HepG2 (cell line): Measurements from ENCODE around the gene STK11. TPM values are rescaled to one million over a fixed set of nuclear protein-coding genes. Genes with fewer than 3 reads are reported as not detected.

Source experiments
- ATAC-seq: fragments of 200-7000 bp; cut with Tn5 transposase; 3 replicates; pipeline ENCODE4 v1.9.1; 2020; ENCODE audit warnings: mild to moderate bottlenecking, moderate library complexity
- BruUV-seq: library from RNA; stranded (reverse); fragments of 400-500 nt; replicated peaks from 2 replicates; lab custom pipeline; 2021; lab: Mats Ljungman, UMichigan
- CTCF ChIA-PET: fragments of 300-600 bp; formaldehyde crosslinking; extraction: SDS; loops from one replicate; lab custom pipeline; 2021; ENCODE audit warnings: low total read pairs, inconsistent platforms, low intra/inter-chr PET ratio; lab: Yijun Ruan, JAX
- POLR2A ChIA-PET: fragments of 350-600 bp; sonication (Branson Sonifier 250); formaldehyde crosslinking; loops from one replicate; lab custom pipeline; 2020; ENCODE audit warnings: antibody characterized with exemption, inconsistent platforms; lab: Yijun Ruan, JAX
- DNase-seq: peaks from one replicate; pipeline ENCODE4 v3.0.0-alpha.2; 2015; ENCODE audit warnings: low spot score
- FAIRE-seq: peaks from 3 replicates; lab custom pipeline; 2011; peaks lifted over from hg19 to GRCh38; lab: Jason Lieb, UNC
- H2AFZ ChIP-seq: one replicate; pipeline ENCODE4 v1.6.1; 2011; ENCODE audit warnings: low read length, inconsistent platforms
- H3K27ac ChIP-seq: fragments of 300-600 bp; 3 replicates; pipeline ENCODE4 v1.8.0; 2011; ENCODE audit warnings: mixed run types, mild to moderate bottlenecking, mixed read lengths, low read length, inconsistent platforms; ENCODE audit not compliant: insufficient read depth; ENCODE audit errors: extremely low read length
- H3K27me3 ChIP-seq, 2 experiments: fragments of 200-600 bp in 1 of 2; 2 replicates in 1 of 2; 3 replicates in 1 of 2; pipeline versions ENCODE4 v1.6.0 to v1.8.0; 2011; ENCODE audit warnings: low read length in 2 of 2, mild to moderate bottlenecking in 2 of 2, moderate library complexity in 2 of 2, inconsistent platforms in 1 of 2; ENCODE audit not compliant: insufficient read depth in 2 of 2, control insufficient read depth in 1 of 2
- H3K36me3 ChIP-seq, 2 experiments: fragments of 200-600 bp in 1 of 2; replicated peaks in 1 of 2; 2 replicates in 1 of 2; 3 replicates in 1 of 2; pipeline versions ENCODE4 v1.5.1 to v1.8.0; 2011; ENCODE audit warnings: low read length in 2 of 2, inconsistent platforms in 1 of 2; ENCODE audit not compliant: insufficient read depth in 2 of 2, control insufficient read depth in 1 of 2
- H3K4me1 ChIP-seq: 2 replicates; pipeline ENCODE4 v1.5.1; 2012; ENCODE audit warnings: low read length, inconsistent platforms; ENCODE audit not compliant: insufficient read depth
- H3K4me2 ChIP-seq: 2 replicates; pipeline ENCODE4 v1.6.0; 2011; ENCODE audit warnings: low read depth, low read length, inconsistent platforms
- H3K4me3 ChIP-seq, 3 experiments: fragments of 200-600 bp in 1 of 3; sonication (generic), shearing (Covaris generic) in 1 of 3; replicated peaks in 1 of 3; 2 replicates each; pipeline ENCODE4 v1.5.1; 2011 to 2016; ENCODE audit warnings: low read length in 3 of 3, inconsistent platforms in 2 of 3, low read depth in 2 of 3, mild to moderate bottlenecking in 2 of 3, control low read depth in 1 of 3, mixed read lengths in 1 of 3; ENCODE audit not compliant: insufficient read depth in 1 of 3
- H3K79me2 ChIP-seq: one replicate; pipeline ENCODE4 v1.6.1; 2011; ENCODE audit warnings: low read length, inconsistent platforms; ENCODE audit not compliant: insufficient read depth
- H3K9ac ChIP-seq: 2 replicates; pipeline ENCODE4 v1.6.0; 2011; ENCODE audit warnings: mild to moderate bottlenecking, low read depth, low read length, inconsistent platforms; ENCODE audit not compliant: insufficient read depth
- H3K9me3 ChIP-seq: 2 replicates; pipeline ENCODE4 v1.5.1; 2012; ENCODE audit warnings: mild to moderate bottlenecking, low read length
- H4K20me1 ChIP-seq: 2 replicates; pipeline ENCODE4 v1.6.0; 2011; ENCODE audit warnings: inconsistent platforms, mild to moderate bottlenecking, low read length, moderate library complexity; ENCODE audit not compliant: insufficient read depth
- AGO2 ChIP-seq: fragments of 200-400 bp; formaldehyde crosslinking; optimal IDR thresholded peaks from 2 replicates; pipeline ENCODE3; 2017; ENCODE audit warnings: mild to moderate bottlenecking, low read depth, low read length, moderate library complexity
- CEBPB ChIP-seq: IDR thresholded peaks from 2 replicates; pipeline ENCODE4 v1.6.1; 2011; ENCODE audit warnings: low read depth, low read length, improper control_type of control experiment, borderline replicate concordance
- CENPT ChIP-seq: sonication (generic); formaldehyde crosslinking; IDR thresholded peaks from 2 replicates; pipeline ENCODE4 v1.8.0; 2022; ENCODE audit warnings: low read depth, mild to moderate bottlenecking, moderate library complexity, missing genetic modification reagents
- CREB1 ChIP-seq, 2 experiments: fragments of 450-650 bp in 1 of 2; IDR thresholded peaks; 2 replicates each; pipeline ENCODE4 v1.6.1; 2016 to 2017; ENCODE audit warnings: control low read depth in 1 of 2, mild to moderate bottlenecking in 1 of 2, missing compliant biosample characterization in 1 of 2, missing genetic modification characterization in 1 of 2
- ERF ChIP-seq: IDR thresholded peaks from 2 replicates; pipeline ENCODE4 v1.6.1; 2018; ENCODE audit warnings: missing biosample characterization, missing genetic modification reagents
- HOXD1 ChIP-seq: sonication (generic); formaldehyde crosslinking; IDR thresholded peaks from 2 replicates; pipeline ENCODE4 v1.5.0; 2020; ENCODE audit warnings: missing genetic modification reagents
- MED8 ChIP-seq: sonication (generic); formaldehyde crosslinking; IDR thresholded peaks from 2 replicates; pipeline ENCODE4 v1.8.1; 2023; ENCODE audit warnings: mild to moderate bottlenecking, missing genetic modification reagents; ENCODE audit not compliant: insufficient replicate concordance
- RFX3 ChIP-seq: IDR thresholded peaks from 2 replicates; pipeline ENCODE4 v1.6.1; 2016; ENCODE audit warnings: missing biosample characterization, missing genetic modification reagents
- SALL2 ChIP-seq: sonication (generic); formaldehyde crosslinking; IDR thresholded peaks from 2 replicates; pipeline ENCODE4 v1.8.1; 2023; ENCODE audit warnings: mild to moderate bottlenecking, missing genetic modification reagents, inconsistent platforms
- ZNF430 ChIP-seq: sonication (generic); formaldehyde crosslinking; IDR thresholded peaks from 2 replicates; pipeline ENCODE4 v1.9.0; 2021; ENCODE audit warnings: mild to moderate bottlenecking, missing genetic modification reagents
- ZNF441 ChIP-seq: sonication (generic); formaldehyde crosslinking; IDR thresholded peaks from 2 replicates; pipeline ENCODE4 v1.7.0; 2021; ENCODE audit warnings: missing genetic modification reagents, borderline replicate concordance
- ZNF501 ChIP-seq: sonication (generic); formaldehyde crosslinking; IDR thresholded peaks from 2 replicates; pipeline ENCODE4 v1.5.1; 2020; ENCODE audit warnings: mild to moderate bottlenecking, moderate library complexity, missing genetic modification reagents
- ZNF567 ChIP-seq: sonication (generic); formaldehyde crosslinking; IDR thresholded peaks from 2 replicates; pipeline ENCODE4 v1.8.1; 2023; ENCODE audit warnings: mild to moderate bottlenecking, missing genetic modification reagents, borderline replicate concordance
- ZNF572 ChIP-seq: sonication (generic); formaldehyde crosslinking; IDR thresholded peaks from 2 replicates; pipeline ENCODE4 v1.5.1; 2020; ENCODE audit warnings: mild to moderate bottlenecking, missing genetic modification reagents
- ZNF607 ChIP-seq: sonication (generic); formaldehyde crosslinking; IDR thresholded peaks from 2 replicates; pipeline ENCODE4 v1.5.1; 2020; ENCODE audit warnings: missing genetic modification reagents, mild to moderate bottlenecking, borderline replicate concordance
- ZNF670 ChIP-seq: sonication (generic); formaldehyde crosslinking; IDR thresholded peaks from 2 replicates; pipeline ENCODE4 v1.8.0; 2022; ENCODE audit warnings: mild to moderate bottlenecking, missing genetic modification reagents, borderline replicate concordance
- ZNF746 ChIP-seq: sonication (generic); formaldehyde crosslinking; IDR thresholded peaks from 2 replicates; pipeline ENCODE4 v1.8.0; 2022; ENCODE audit warnings: mild to moderate bottlenecking, missing genetic modification reagents
- ZSCAN31 ChIP-seq: sonication (generic); formaldehyde crosslinking; IDR thresholded peaks from 2 replicates; pipeline ENCODE4 v1.5.0; 2020; ENCODE audit warnings: low read depth, mild to moderate bottlenecking, missing genetic modification reagents
- WGBS: methylation state at CpG from one replicate; pipeline ENCODE4 v1.1.6; 2017; ENCODE audit warnings: low lambda C conversion rate; 5-methylcytosine and 5-hydroxymethylcytosine counted together
- in situ Hi-C: cut with HindIII; loops from 2 replicates; pipeline ENCODE4 v1.10.0; 2017; ENCODE audit warnings: low pct_unique_long_range_greater_than_20kb; ENCODE audit not compliant: extremely low pct_ligation_motif_present
- intact Hi-C: fragments of 100-400 bp; cut with micrococcal nuclease; formaldehyde crosslinking; loops from one replicate; pipeline ENCODE4 v1.10.0; 2022; ENCODE audit not compliant: unreplicated experiment
- polyA plus RNA-seq, 8 experiments: library from polyadenylated mRNA; depleted of rRNA in 3 of 8; stranded (reverse) in 7 of 8; unstranded in 1 of 8; fragments of >200 nt; fragmentation: Illumina TruSeq in 4 of 8; extraction: Trizol in 4 of 8; gene quantifications; 2 replicates each; pipeline versions ENCODE4 v1.2.1 to v1.2.3, GENCODE V29; 2011 to 2016; ENCODE audit warnings: low read depth in 4 of 8, missing spikeins in 1 of 8, mixed read lengths in 1 of 8; ENCODE audit not compliant: insufficient read depth in 1 of 8
- total RNA-seq, 5 experiments: library from RNA; depleted of rRNA; stranded (reverse); fragments of >200 nt; fragmentation: Illumina TruSeq; extraction: Trizol; gene quantifications; 2 replicates each; pipeline ENCODE4 v1.2.3, GENCODE V29; 2016; ENCODE audit warnings: low read depth in 1 of 5
- TF ChIP-seq, protein P1 (sequence below): sonication (generic); formaldehyde crosslinking; IDR thresholded peaks from 2 replicates; pipeline ENCODE4 v1.5.1; 2020; ENCODE audit warnings: missing genetic modification reagents, mild to moderate bottlenecking, borderline replicate concordance
- TF ChIP-seq, protein P2 (sequence below): sonication (generic); formaldehyde crosslinking; IDR thresholded peaks from 2 replicates; pipeline ENCODE4 v1.8.0; 2022; ENCODE audit warnings: mild to moderate bottlenecking, missing genetic modification reagents; ENCODE audit not compliant: insufficient replicate concordance

The STK11 gene
- total and polyA plus RNA-seq, 2 of the 13 experiments (the other 11 are each of a cell fraction or from before 2014, with no cell fraction given), result 27.5 to 43.6 TPM

DNA sequence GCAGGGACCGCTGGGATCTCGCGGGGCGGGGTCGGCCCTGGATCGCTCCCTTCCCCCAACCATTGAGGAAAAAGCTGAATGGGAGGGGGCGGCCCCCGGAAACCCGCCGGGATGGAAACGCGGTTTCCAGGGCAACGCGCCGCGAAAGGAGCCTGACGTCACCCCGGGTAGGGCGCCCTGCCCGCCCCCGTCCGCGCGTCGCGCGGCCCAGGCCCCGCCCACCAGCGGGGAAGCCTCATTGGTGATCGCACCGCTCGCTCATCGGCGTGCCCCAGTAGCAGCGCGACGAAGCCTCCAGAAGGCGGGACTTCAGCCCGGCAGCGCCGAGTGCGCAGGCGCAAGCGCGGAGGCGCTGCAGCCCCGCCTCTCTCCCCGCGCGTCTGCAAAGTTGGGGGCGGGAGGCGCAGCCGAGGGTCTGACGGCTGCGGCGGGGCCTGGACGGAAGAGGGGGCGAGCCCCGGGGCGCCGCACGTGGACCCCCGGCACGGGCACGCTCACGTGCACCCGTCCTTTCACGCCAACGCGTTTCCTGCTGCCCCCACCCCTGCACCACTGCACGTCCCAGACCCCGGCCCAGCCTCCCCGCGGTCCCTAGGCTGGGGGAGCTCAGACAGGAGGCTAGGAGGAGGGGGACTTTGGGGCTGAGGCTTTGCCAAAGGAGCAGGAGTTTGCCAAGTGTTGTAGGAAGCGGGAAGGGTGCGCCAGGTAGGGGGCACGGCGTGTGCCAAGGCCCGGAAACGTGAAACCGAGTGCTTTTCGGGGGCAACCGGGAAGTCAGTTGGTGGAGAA is 55.4 kb downstream of the STK11 start (continued):
- peak; percentile 94 for TF ChIP-seq CREB1 (IDR thresholded peaks at IDR 0.05)
- peak; percentile 30; the same call in 1 of the 2 replicates for TF ChIP-seq CREB1 (CRISPR knock-in tag; IDR thresholded peaks at IDR 0.05)
- TF ChIP-seq ERF, result no peak
- TF ChIP-seq RFX3, result peak; percentile 79

DNA sequence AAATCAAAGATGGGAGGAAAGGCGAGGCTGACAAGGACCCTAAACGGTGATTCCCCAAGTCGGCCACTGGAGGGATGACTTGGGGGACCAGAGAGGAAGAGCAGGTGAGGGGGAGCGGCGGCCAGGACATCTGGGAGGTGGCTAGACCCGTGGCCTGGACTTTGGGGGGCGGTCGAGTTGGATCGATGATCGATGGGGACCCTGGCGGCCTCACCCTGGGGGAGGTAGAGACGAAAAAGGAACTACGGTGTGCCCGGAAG is 55.9 kb downstream of the STK11 start:
- intact Hi-C loops (no loop called here), in situ Hi-C loops (no loop called here)
- peak overlapping the region; percentile 98 for H3K4me2 ChIP-seq
- H2AFZ ChIP-seq, result no peak overlapping the region
- under 1% methylated on average over 14 of the region's 14 CpGs for whole genome bisulfite sequencing
- peak overlapping the region; percentile 81 for H3K27ac ChIP-seq
- DNase-seq (no peak), ATAC-seq (no peak), FAIRE-seq (no peak)
- peak overlapping the region; percentile 71 to 81 (median 80) for H3K4me3 ChIP-seq
- H3K4me1 ChIP-seq, result peaks cover 77% of the 10 kb centered on the region
- no peaks in the 10 kb centered on the region for H3K9me3 ChIP-seq
- no TSS peak for BruUV-seq
- peaks cover 4 to 15% of the 10 kb centered on the region in 2 experiments; a peak in 2 of 5 replicates for H3K36me3 ChIP-seq
- CTCF ChIA-PET, result no interaction called here
- POLR2A ChIA-PET, result interaction anchor here (1.3 to 13.7 kb wide), 7 partner anchors 3 to 23 kb away, joined by 4 to 668 read pairs (median 9); partner anchors contain the start of genes ATP5F1D, CIRBP, FAM174C and MIDN
- H4K20me1 ChIP-seq, result peaks cover 29% of the 10 kb centered on the region; the same call in 1 of the 2 replicates
- peaks cover 3% of the 10 kb centered on the region for H3K79me2 ChIP-seq
- H3K27me3 ChIP-seq, result no peaks in the 10 kb centered on the region
- peak overlapping the region; percentile 78 for H3K9ac ChIP-seq
- TF ChIP-seq SALL2 (CRISPR knock-in tag) (no peak), ZNF430 (CRISPR knock-in tag) (peak; percentile 80; the same call in 1 of the 2 replicates), ZNF670 (CRISPR knock-in tag) (0 out of 2 replicates have a peak, but pooled peaks have one; percentile 11), ZNF746 (CRISPR knock-in tag) (0 out of 2 replicates have a peak, but pooled peaks have one; percentile 12), ZSCAN31 (CRISPR knock-in tag) (0 out of 2 replicates have a peak, but pooled peaks have one; percentile 12), ZNF572 (CRISPR knock-in tag) (0 out of 2 replicates have a peak, but pooled peaks have one; percentile 9), ZNF607 (CRISPR knock-in tag) (peak; percentile 14), CEBPB (no peak), AGO2 (peak; percentile 56), ZNF567 (CRISPR knock-in tag) (no peak), HOXD1 (CRISPR knock-in tag) (peak; percentile 23; the same call in 1 of the 2 replicates), ZNF501 (CRISPR knock-in tag) (peak; percentile 58; the same call in 1 of the 2 replicates), CENPT (CRISPR knock-in tag) (no peak), MED8 (CRISPR knock-in tag) (peak; percentile 10), ZNF441 (CRISPR knock-in tag) (peak; percentile 37; the same call in 1 of the 2 replicates)
- TF ChIP-seq, protein P1, sequence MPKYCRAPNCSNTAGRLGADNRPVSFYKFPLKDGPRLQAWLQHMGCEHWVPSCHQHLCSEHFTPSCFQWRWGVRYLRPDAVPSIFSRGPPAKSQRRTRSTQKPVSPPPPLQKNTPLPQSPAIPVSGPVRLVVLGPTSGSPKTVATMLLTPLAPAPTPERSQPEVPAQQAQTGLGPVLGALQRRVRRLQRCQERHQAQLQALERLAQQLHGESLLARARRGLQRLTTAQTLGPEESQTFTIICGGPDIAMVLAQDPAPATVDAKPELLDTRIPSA, result 0 out of 2 replicates have a peak, but pooled peaks have one; percentile 37
- TF ChIP-seq, protein P2, sequence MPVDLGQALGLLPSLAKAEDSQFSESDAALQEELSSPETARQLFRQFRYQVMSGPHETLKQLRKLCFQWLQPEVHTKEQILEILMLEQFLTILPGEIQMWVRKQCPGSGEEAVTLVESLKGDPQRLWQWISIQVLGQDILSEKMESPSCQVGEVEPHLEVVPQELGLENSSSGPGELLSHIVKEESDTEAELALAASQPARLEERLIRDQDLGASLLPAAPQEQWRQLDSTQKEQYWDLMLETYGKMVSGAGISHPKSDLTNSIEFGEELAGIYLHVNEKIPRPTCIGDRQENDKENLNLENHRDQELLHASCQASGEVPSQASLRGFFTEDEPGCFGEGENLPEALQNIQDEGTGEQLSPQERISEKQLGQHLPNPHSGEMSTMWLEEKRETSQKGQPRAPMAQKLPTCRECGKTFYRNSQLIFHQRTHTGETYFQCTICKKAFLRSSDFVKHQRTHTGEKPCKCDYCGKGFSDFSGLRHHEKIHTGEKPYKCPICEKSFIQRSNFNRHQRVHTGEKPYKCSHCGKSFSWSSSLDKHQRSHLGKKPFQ (CRISPR knock-in tag), result no peak
